NCI-H2227 (cell line): ENCODE data around the gene RYR3.

ENCODE experiments used
- DNase-seq: peaks from one replicate; lab custom pipeline; 2025; ENCODE audit not compliant: unreplicated experiment; lab: John Stamatoyannopoulos, UW

RYR3 gene

GRCh38 chr15:33636234-33636633 lies 325.5 kb downstream of the RYR3 start:
- DNase-seq, result no peak

GRCh38 chr15:33636958-33637357 lies 326.2 kb downstream of the RYR3 start:
- no peak for DNase-seq

GRCh38 chr15:33638453-33638852 lies 327.7 kb downstream of the RYR3 start:
- no peak for DNase-seq

GRCh38 chr15:33639051-33639450 lies 328.3 kb downstream of the RYR3 start:
- no peak for DNase-seq

GRCh38 chr15:33639456-33639855 lies 328.7 kb downstream of the RYR3 start:
- no peak for DNase-seq

- no peak for DNase-seq
These were observed 329.2 kb downstream of the RYR3 start for GRCh38 chr15:33639978-33640377.

- DNase-seq, result no peak
These were observed 330.3 kb downstream of the RYR3 start for GRCh38 chr15:33641069-33641468.

GRCh38 chr15:33644304-33644703 lies 333.5 kb downstream of the RYR3 start:
- DNase-seq, result no peak

- no peak for DNase-seq
These were observed 336.0 kb downstream of the RYR3 start for GRCh38 chr15:33646744-33647143.

- no peak for DNase-seq
These were observed 338.6 kb downstream of the RYR3 start for GRCh38 chr15:33649217-33649933.

- DNase-seq, result no peak
These were observed 344.1 kb downstream of the RYR3 start for GRCh38 chr15:33654860-33655259.

- no peak for DNase-seq
These were observed 344.7 kb downstream of the RYR3 start for GRCh38 chr15:33655488-33655887.

GRCh38 chr15:33656168-33656567 lies 345.4 kb downstream of the RYR3 start:
- DNase-seq, result no peak

GRCh38 chr15:33660151-33660550 lies 349.4 kb downstream of the RYR3 start:
- no peak for DNase-seq

- DNase-seq, result no peak
These were observed 351.2 kb downstream of the RYR3 start for GRCh38 chr15:33662014-33662413.

- DNase-seq, result no peak
These were observed 354.2 kb downstream of the RYR3 start for GRCh38 chr15:33664947-33665346.

GRCh38 chr15:33670567-33670966 lies 359.8 kb downstream of the RYR3 start:
- DNase-seq, result no peak

GRCh38 chr15:33671456-33671855 lies 360.7 kb downstream of the RYR3 start:
- no peak for DNase-seq

GRCh38 chr15:33675246-33675645 lies 364.5 kb downstream of the RYR3 start:
- no peak for DNase-seq

- DNase-seq, result no peak
These were observed 366.6 kb downstream of the RYR3 start for GRCh38 chr15:33677238-33677830.

- no peak for DNase-seq
These were observed 367.4 kb downstream of the RYR3 start for GRCh38 chr15:33678176-33678575.

GRCh38 chr15:33678602-33679001 lies 367.8 kb downstream of the RYR3 start:
- no peak for DNase-seq

- DNase-seq, result no peak
These were observed 368.3 kb downstream of the RYR3 start for GRCh38 chr15:33679061-33679460.
